HAP-1 (cell line): Measurements from ENCODE around the gene SULT4A1.

Experiments used
- DNase-seq, 2 experiments: peaks; one replicate each; pipeline ENCODE4 v3.0.0-alpha.2; 2016 to 2020; ENCODE audit warnings: low spot score in 2 of 2
- H3K27me3 ChIP-seq: fragments of 250-450 bp; sonication (Bioruptor Pico); 2 replicates; pipeline ENCODE4 v1.5.1; 2020; ENCODE audit warnings: low read depth, mild to moderate bottlenecking, moderate library complexity
- H3K36me3 ChIP-seq: fragments of 250-450 bp; sonication (Bioruptor Pico); replicated peaks from 2 replicates; pipeline ENCODE4 v1.5.1; 2020; ENCODE audit warnings: mild to moderate bottlenecking
- H3K4me1 ChIP-seq: fragments of 250-450 bp; sonication (Bioruptor Pico); 2 replicates; pipeline ENCODE4 v1.5.1; 2020; ENCODE audit warnings: mild to moderate bottlenecking
- H3K4me3 ChIP-seq: fragments of 250-450 bp; sonication (Bioruptor Pico); 2 replicates; pipeline ENCODE4 v1.5.1; 2020; ENCODE audit warnings: mild to moderate bottlenecking, moderate library complexity
- H3K9me3 ChIP-seq: fragments of 250-450 bp; sonication (Bioruptor Pico); 2 replicates; pipeline ENCODE4 v1.5.1; 2020; ENCODE audit warnings: mild to moderate bottlenecking, moderate library complexity
- in situ Hi-C: fragments of 300-500 bp; cut with MboI; formaldehyde crosslinking; loops from 3 replicates; pipeline ENCODE4 v1.14.3; 2020; ENCODE audit warnings: low sequenced_read_pairs, inconsistent platforms, mixed read lengths

Gene SULT4A1

DNA sequence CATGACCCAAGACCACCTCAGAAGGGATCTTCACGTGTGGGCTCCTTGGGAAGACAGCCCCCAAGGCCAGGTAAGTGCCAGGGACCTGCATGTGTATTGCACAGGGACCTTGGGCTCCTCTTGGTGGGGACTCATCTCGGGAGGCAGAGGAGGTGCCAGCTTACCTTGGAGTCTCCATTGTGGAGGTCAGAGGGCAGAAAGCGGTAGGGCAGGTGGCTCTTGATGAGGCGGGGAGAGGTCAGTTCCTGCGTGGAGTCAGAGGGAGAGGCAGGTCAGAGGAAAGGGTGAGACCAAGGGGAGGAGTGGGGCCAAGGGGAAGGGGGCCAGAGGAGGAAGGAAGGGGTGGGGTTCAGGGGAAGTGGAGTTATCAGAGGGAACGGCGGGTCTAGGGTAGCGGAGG is 22.5 kb downstream of the SULT4A1 start:
- Histone ChIP-seq H3K36me3 (no peaks in the 10 kb centered on the region), H3K9me3 (no peaks in the 10 kb centered on the region), H3K4me3 (no peak overlapping the region), H3K27me3 (peaks cover 4% of the 10 kb centered on the region; the same call in 1 of the 2 replicates), H3K4me1 (no peaks in the 10 kb centered on the region)
- in situ Hi-C loops = no loop called here
- DNase-seq = no peak

DNA sequence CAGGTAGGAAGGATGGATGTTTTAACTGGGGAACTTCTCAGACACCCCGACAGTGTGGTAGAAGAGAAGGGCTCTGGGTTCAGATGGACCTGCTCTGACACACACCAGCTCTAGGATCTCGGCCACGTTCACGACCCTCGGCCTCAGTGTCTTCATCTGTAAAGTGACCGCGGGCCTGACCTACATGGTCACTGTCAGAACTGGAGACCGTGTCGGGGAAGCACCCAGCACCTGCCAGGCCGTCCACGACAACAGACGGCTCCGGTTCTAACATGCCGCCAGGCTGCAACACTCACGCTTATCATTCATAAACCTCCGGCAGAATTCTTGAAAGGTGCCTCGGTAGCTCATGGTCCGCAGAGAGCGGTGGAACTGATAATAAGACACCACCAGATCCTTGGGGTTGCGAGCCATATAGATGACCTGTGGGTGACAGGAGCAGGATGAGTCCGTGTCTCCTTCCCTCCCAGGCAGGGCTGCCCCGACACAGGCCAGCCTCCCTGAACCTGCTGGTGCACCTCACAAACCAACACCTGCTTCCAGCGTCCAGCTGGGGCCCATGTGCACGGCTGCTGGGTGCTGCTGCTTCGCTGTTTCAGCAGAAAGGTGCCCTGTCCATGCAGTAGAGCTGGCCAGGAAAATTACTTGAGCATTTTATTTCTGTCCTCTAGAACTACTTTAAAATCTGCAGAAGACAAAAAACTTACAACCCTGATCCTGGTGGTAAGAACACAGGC is 23.6 kb downstream of the SULT4A1 start:
- no peaks in the 10 kb centered on the region for H3K36me3 ChIP-seq
- no peak for DNase-seq
- no peaks in the 10 kb centered on the region for H3K4me1 ChIP-seq
- peaks cover 4% of the 10 kb centered on the region; the same call in 1 of the 2 replicates for H3K27me3 ChIP-seq
- no peak overlapping the region for H3K4me3 ChIP-seq
- in situ Hi-C loops = no loop called here
- H3K9me3 ChIP-seq = no peaks in the 10 kb centered on the region

- Histone ChIP-seq H3K27me3 (peaks cover 4% of the 10 kb centered on the region; the same call in 1 of the 2 replicates), H3K4me3 (no peak overlapping the region), H3K4me1 (no peaks in the 10 kb centered on the region), H3K36me3 (no peaks in the 10 kb centered on the region), H3K9me3 (no peaks in the 10 kb centered on the region)
- DNase-seq = no peak
- in situ Hi-C loops = no loop called here
These were observed 24.2 kb downstream of the SULT4A1 start for GRCh38 chr22:43838161-43838560.

GRCh38 chr22:43837666-43838065 is 24.6 kb downstream of the SULT4A1 start:
- in situ Hi-C loops = no loop called here
- no peak for DNase-seq
- H3K9me3 ChIP-seq = no peaks in the 10 kb centered on the region
- no peaks in the 10 kb centered on the region for H3K36me3 ChIP-seq
- H3K27me3 ChIP-seq = peaks cover 4% of the 10 kb centered on the region; the same call in 1 of the 2 replicates
- no peak overlapping the region for H3K4me3 ChIP-seq
- no peaks in the 10 kb centered on the region for H3K4me1 ChIP-seq

- Histone ChIP-seq H3K9me3 (no peaks in the 10 kb centered on the region), H3K4me3 (no peak overlapping the region), H3K4me1 (no peaks in the 10 kb centered on the region), H3K27me3 (0 out of 2 replicates have a peak, but pooled peaks cover 2% of the 10 kb centered on the region), H3K36me3 (no peaks in the 10 kb centered on the region)
- no peak for DNase-seq
- in situ Hi-C loops = no loop called here
These were observed 26.6 kb downstream of the SULT4A1 start for GRCh38 chr22:43835736-43836135.

- Histone ChIP-seq H3K27me3 (0 out of 2 replicates have a peak, but pooled peaks cover 2% of the 10 kb centered on the region), H3K36me3 (no peaks in the 10 kb centered on the region), H3K4me1 (no peaks in the 10 kb centered on the region), H3K9me3 (no peaks in the 10 kb centered on the region), H3K4me3 (no peak overlapping the region)
- in situ Hi-C loops = no loop called here
- DNase-seq = no peak
These were observed 27.1 kb downstream of the SULT4A1 start for GRCh38 chr22:43835166-43835565.

DNA sequence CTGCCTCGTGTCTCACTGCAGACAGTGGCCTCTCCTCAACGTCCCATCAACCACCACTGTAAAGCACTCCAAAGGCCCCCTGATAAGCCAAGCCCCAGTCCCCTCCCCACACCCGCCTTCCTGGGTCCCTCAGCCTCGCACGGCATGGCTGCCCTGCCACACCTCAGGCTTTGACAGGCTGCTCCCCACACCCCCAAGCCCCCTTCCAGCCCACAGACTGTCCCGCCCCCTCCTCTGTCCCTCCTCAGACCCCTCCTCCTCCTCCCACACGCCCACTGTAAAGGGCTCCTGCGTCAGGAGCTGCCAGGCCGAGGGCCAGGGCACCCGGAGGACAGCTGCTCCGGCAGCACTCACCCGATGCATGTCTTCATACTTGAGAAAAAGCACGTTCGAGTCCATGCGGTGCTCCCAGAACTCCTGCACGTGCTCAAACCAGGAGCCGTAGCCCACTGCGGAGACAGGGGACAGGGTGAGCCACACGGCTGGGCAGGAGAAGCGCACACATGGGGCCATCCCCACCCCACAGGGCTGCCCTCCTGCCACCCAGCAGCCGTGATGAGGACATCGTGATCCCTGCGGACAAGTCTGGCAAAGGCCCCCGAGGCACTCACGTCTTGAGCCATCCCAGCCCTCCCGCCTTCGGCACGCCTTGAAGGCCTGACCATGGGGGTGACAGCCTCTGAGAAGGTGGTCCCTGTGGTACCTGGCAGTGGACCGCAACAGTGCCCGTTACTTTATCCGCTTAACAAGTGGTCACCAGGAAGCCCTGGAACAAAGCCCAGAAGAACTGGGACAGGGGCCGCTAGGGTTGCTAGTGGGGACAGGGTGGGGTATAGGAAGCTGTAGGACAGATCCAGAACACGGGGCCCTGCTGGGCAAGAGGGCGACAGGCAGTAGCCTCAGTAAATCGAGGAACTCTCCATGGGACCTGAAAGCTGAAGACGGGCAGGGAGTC is 28.8 kb downstream of the SULT4A1 start:
- in situ Hi-C loops = no loop called here
- H3K36me3 ChIP-seq = no peaks in the 10 kb centered on the region

GRCh38 chr22:43832393-43833265 is 29.7 kb downstream of the SULT4A1 start:
- Histone ChIP-seq H3K4me1 (no peaks in the 10 kb centered on the region), H3K4me3 (no peak overlapping the region), H3K36me3 (no peaks in the 10 kb centered on the region), H3K9me3 (no peaks in the 10 kb centered on the region), H3K27me3 (0 out of 2 replicates have a peak, but pooled peaks cover 2% of the 10 kb centered on the region)
- DNase-seq = no peak
- in situ Hi-C loops = no loop called here

More for the DNA sequence above, 28.8 kb downstream of the SULT4A1 start:
- no peak for DNase-seq
- Histone ChIP-seq H3K4me1 (no peaks in the 10 kb centered on the region), H3K27me3 (0 out of 2 replicates have a peak, but pooled peaks cover 2% of the 10 kb centered on the region), H3K4me3 (no peak overlapping the region), H3K9me3 (no peaks in the 10 kb centered on the region)

DNA sequence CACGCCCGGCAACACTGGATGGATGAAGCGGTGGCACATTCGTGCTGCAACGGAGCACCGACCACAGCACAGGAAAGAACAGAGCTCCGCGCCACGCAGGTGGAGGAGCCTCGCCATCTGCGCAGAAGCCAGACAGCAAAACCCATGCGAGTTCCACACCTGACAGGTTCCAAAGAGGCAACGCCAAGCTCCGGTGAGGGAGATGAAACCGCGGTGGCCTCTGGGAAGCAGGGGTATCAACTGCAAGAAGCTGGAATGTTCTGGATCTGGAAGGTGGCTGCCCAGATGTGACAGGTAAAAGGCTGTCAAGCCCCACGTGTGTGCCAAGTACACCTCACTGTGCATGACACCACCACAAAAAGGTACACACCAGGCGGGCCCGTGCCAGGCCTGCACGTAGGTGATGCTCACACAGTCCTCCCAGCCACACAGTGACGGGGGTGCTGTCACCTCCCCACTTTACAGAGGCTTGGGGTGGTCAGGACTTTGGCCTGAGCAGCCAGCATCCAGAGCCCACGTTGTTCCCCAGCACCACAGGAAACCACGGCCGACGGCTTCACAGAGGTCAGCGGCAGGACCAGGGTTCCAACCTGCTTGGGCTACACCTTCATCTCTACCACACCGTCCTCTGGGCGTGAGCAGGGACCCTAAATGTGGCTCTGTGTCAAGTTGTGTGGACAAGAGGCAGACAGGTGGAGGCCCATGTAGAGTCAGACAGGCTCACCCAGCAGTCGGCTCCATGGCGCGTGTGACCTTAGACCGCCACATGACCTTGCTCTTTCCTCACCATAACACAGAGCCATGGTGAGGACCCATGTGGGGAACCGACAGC is 30.5 kb downstream of the SULT4A1 start:
- H3K36me3 ChIP-seq = no peaks in the 10 kb centered on the region
- no peaks in the 10 kb centered on the region for H3K4me1 ChIP-seq
- H3K4me3 ChIP-seq = no peak overlapping the region
- H3K9me3 ChIP-seq = no peaks in the 10 kb centered on the region
- no peak for DNase-seq
- in situ Hi-C loops = no loop called here
- 0 out of 2 replicates have a peak, but pooled peaks cover 2% of the 10 kb centered on the region for H3K27me3 ChIP-seq

DNA sequence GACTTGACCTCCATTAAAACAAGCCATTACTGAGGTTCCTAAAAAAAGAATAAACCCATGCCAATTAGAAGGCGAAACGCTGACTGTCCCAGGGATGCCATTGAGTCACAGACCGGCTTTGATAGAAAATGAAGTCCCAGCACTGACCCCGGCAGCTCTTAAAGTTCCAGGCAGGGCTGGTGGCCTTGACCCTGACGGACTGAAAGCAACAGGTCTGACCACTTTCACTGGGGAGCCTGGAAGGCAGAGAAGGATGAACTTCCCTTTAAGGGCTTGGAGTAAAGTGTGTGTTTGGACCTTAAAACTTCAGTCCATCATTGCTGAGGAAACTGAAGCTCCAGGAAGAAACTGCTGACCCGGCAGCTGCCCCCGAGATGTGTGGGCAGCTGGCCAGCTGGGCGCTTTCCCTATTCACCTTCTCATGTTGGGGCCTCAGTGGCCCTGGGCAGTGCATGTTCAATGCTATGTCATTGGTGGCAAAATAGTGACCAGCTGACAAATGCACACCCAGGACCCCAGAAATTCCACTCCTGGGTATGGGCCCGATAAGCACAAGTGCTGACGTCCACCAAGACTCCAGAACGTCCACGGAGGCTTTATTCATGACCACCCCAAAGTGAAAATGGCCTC is 31.3 kb downstream of the SULT4A1 start:
- DNase-seq = no peak
- H3K4me3 ChIP-seq = no peak overlapping the region
- no peaks in the 10 kb centered on the region for H3K9me3 ChIP-seq
- H3K4me1 ChIP-seq = no peaks in the 10 kb centered on the region
- 0 out of 2 replicates have a peak, but pooled peaks cover 2% of the 10 kb centered on the region for H3K27me3 ChIP-seq
- H3K36me3 ChIP-seq = no peaks in the 10 kb centered on the region
- in situ Hi-C loops = no loop called here

DNA sequence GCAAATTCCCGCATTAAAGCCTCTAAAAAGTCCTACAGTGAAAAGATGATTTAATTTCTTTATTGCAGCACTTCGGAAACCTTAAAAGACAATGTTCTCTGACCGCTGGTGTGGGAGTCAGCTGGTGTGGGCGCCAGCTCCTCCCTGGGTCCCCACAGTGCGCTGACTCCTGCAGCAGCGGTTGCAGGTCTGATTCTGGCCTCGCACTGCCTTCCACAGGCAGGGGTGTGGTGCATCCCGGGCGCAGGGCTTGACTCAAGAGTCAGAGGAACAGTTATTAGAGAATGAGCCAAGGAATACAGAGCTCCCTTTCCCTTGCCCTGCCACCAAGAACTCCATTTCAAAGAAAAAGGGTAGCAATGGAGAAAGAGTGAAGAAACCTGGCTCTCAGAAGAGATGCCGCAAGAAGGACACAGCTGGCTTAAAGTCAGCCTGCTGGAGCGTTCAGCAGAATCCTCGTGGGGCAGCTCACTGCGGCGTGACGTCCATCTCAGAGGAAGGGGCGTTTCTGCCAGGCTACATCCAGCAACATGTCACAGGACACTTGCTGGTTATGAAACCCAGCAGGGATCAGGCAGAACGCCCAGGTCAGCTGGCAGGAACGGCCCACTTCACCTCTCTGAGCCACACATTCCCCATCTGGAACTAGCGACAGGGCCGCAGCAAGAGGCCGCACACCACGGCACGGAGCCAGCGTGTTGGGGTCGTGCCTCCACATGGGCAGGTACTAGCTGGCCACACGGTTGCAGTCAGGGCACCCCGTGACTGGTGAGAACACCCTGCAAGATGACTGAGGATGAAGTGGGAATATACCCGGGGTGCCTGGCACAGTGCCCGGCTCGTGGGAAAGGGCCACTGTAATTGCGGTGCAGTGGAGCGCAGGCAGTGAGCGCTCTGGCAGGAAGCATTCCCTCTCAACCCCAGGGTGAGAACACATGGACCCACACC is 32.1 kb downstream of the SULT4A1 start:
- in situ Hi-C loops = no loop called here
- H3K27me3 ChIP-seq = peaks cover 5% of the 10 kb centered on the region; the same call in 1 of the 2 replicates
- DNase-seq = no peak
- H3K9me3 ChIP-seq = no peaks in the 10 kb centered on the region
- no peaks in the 10 kb centered on the region for H3K36me3 ChIP-seq
- H3K4me1 ChIP-seq = no peaks in the 10 kb centered on the region
- H3K4me3 ChIP-seq = no peak overlapping the region
